RKO (cell line): ENCODE results near the gene LIG1.
"Not testable (repeated sequence)": the region's sequence is repeated elsewhere in the genome, so short reads cannot be mapped to it uniquely, and the experiment has no call there.

Source experiments
- DNase-seq: peaks from one replicate; pipeline ENCODE4 v3.0.0-alpha.2; 2016; ENCODE audit warnings: low spot score

LIG1 gene

GRCh38 chr19:48121066-48121465 lies 49.1 kb downstream of the LIG1 start:
- no peak for DNase-seq

DNA sequence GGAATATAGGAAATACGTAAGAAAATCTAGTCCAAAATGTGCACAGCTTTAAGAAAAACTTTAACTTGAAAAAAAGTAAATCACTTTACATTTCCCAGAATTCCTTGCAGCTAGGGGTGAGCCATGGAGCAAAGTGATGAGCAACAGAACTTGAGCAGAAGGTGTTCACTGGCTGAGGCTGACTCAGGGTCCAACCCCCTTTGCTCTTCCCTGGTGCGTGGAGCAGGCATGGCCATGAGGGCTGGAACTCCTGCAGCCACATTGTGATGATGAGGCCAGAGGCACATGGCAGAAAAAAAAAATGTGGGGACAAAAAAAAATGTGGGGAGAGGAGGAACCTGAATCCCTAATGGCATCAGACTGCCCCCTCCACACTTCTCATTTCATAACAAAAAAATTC lies 49.6 kb downstream of the LIG1 start:
- DNase-seq, result peak; percentile 59

DNA sequence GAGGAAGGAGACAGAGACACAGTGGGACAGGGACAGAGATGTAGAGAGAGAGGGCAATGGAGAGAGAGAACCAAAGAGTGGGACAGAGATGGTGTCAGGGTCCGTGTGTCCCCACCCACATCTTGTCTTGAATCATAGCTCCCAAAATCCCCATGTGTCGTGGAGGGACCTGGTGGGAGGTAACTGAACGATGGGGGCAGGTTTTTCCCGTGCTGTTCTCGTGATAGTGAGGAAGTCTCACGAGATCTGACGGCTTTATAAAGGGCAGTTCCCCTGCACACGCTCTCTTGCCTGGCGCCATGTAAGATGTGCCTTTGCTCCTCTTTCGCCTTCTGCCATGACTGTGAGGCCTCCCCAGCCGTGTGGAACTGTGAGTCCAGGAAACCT lies 52.0 kb downstream of the LIG1 start:
- no peak for DNase-seq

GRCh38 chr19:48117515-48118130 lies 52.5 kb downstream of the LIG1 start:
- DNase-seq, result no peak

GRCh38 chr19:48113190-48113917 lies 56.8 kb downstream of the LIG1 start:
- no peak for DNase-seq

DNA sequence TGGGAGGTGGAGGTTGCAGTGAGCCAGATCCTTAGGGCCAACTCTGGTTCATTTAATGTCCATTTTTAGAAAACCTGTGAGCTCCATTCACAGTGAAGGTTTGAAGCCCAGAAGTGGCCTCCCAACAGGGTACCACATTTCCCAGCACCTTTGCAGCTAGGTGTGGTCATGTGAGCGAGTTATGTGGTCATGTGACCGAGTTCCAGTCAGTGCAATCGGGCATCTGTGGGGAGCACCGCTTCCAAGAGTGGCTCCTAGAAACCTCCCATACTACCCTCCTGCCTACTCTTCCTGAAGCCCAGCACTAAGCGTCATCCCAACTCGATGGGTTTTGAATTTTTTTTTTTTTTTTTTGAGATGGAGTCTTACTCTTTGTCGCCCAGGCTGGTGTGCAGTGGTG lies 58.9 kb downstream of the LIG1 start:
- DNase-seq, result no peak

- peak; percentile 92 for DNase-seq
Measured at GRCh38 chr19:48110350-48110966, 59.7 kb downstream of the LIG1 start, which contains the start of gene PLA2G4C. TSS of gene PLA2G4C (minus strand) at chr19:48110817. CDS start at chr19:48106529, 4,288 bp downstream.

DNA sequence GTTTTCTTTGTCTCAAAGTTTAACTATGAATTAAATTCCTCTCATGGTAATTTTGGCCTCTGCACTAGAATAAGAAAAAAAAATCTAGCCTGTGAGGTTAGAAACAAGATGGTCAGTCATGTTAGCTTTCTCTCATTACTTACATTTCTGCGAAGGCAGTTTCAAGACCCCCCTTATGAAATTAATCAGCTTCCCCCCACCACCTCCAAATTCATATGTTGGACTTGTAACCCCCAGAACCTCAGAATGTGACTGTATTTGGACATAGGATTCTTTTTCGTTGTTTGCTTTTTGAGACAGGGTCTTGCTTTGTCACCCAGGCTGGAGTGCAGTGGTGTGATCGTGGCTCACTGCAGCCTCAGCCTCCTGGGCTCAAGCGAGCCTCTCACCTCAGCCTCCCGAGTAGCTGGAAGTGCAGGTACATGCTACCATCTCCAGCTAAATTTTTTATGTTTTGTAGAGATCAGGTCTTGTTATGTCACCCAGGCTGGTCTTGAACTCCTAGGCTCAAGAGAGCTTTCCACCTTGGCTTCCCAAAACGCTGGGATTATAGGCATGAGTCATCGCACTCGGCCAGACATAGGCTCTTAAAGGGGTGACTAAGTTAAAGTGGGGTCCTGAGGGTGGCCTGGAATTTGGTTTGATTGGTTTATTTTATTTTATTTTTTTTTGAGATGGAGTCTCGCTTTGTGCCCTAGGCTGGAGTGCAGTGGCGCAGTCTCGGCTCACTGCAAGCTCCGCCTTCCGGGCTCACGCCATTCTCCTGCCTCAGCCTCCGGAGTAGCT lies 61.0 kb downstream of the LIG1 start:
- peak; percentile 51 for DNase-seq

DNA sequence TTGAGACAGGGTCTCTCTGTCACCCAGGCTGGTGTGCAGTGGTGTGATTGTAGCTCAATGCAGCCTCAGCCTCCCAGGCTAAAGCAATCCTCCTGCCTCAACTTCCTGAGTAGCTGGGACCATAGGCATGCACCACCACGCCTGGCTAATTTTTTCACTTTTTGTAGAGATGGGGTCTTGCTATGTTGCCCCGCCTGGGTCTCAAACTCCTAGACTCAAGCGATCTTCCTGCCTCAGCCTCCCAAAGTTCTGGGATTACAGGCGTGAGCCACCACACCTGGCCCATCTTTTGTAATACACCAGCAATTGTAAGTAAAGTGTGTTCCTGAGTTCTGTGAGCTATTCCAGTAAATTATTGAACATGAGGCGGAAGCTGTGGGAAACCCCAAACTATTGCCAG lies 66.2 kb downstream of the LIG1 start:
- no peak for DNase-seq

- peak; percentile 77 for DNase-seq
Measured at GRCh38 chr19:48102870-48103751, 67.0 kb downstream of the LIG1 start.

- DNase-seq, result no peak
Measured at GRCh38 chr19:48095612-48096175, 74.5 kb downstream of the LIG1 start.

GRCh38 chr19:48094855-48095203 lies 75.3 kb downstream of the LIG1 start:
- DNase-seq, result no peak

- no peak for DNase-seq
Measured at GRCh38 chr19:48094129-48094854, 75.9 kb downstream of the LIG1 start.

DNA sequence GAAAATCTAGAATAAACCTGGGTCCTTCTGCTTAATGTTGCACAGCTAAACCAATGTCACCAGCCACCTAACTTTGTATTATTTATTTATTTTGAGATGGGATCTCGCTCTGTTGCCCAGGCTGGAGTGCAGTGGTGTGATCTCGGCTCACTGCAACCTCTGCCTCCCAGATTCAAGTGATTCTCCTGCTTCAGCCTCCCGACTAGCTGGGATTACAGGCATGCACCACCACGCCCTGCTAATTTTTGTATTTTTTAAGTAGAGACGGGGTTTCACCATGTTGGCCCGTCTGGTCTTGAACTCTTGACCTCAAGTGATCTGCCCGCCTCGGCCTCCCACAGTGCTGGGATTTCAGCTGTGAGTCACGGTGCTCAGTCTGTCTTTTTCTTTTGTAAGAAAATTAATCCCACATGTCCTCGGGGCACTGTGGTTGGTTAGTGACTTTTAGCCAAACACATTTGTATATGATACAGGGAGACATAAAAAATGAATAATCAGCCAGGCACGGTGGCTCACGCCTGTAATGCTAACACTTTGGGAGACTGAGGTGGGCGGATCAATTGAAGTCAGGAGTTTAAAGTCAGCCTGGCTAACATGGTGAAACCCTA lies 78.9 kb downstream of the LIG1 start:
- DNase-seq, result not testable (repeated sequence)

GRCh38 chr19:48090281-48090802 lies 79.8 kb downstream of the LIG1 start:
- no peak for DNase-seq

GRCh38 chr19:48088991-48089390 lies 81.2 kb downstream of the LIG1 start:
- not testable (repeated sequence) for DNase-seq

GRCh38 chr19:48085904-48086864 lies 84.0 kb downstream of the LIG1 start:
- DNase-seq, result peak; percentile 36

DNA sequence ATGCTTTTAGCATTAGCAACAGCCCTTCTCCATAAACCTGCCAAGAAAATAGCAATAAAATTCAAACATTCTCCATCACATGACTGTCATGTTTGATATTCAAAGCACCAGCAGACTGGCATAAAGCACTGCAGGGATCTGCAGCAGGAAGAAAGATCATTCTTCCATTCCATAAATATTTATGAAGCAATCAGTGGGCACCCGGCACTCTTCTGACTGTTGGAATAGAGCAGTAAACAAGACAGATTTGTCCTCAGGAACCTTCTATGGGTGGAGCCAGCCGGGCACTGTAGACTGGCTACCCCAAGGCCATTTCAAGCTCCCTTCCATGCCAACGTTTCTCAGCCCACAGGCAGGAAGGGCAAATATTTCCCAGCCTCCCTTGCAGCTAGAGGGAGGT lies 85.1 kb downstream of the LIG1 start:
- DNase-seq, result no peak

DNA sequence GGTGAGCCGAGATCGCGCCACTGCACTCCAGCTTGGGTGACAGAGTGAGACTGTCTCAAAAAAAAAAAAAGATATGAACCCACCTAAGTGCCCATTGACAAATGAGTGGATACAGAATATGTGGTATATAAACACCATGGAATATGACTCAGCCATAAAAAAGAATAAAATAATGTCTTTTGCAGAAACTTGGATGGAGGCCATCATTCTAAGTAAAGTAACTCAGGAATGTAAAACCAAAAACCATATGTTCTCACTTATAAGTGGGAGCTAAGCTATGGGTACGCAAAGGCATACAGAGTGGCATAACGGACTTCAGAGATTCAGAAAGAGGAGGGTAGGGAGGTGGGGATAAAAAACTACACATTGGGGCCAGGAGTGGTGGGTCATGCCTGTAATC lies 89.0 kb downstream of the LIG1 start:
- no peak for DNase-seq
